Right lobe of liver (tissue), 6 donors: ENCODE measurements around the gene ZNF804A. TPM values are rescaled to one million over a fixed set of nuclear protein-coding genes. Genes with fewer than 3 reads are reported as not detected.

Experiments
- ATAC-seq, 4 donors: fragments of 200-7000 bp; cut with Tn5 transposase; one replicate each; pipeline ENCODE4 v1.9.1; 2020; ENCODE audit warnings: mild to moderate bottlenecking in 4 of 4, moderate library complexity in 4 of 4
- DNase-seq, 3 donors: peaks; one replicate each; pipeline ENCODE4 v3.0.0-alpha.2; 2020
- H3K27ac ChIP-seq, 3 donors: fragments of 200-600 bp; one replicate each; pipeline ENCODE4 v1.8.0; 2022
- H3K27me3 ChIP-seq, 2 donors: fragments of 200-600 bp; one replicate each; pipeline ENCODE4 v1.8.0; 2022
- H3K36me3 ChIP-seq, 4 donors: fragments of 200-600 bp; sonication (generic) in 1 of 4; one replicate each; pipeline versions ENCODE4 v1.5.1 to v1.8.0; 2017 to 2022; ENCODE audit warnings: control low read depth in 1 of 4
- H3K4me1 ChIP-seq, 4 donors: fragments of 200-600 bp; sonication (generic) in 1 of 4; one replicate each; pipeline versions ENCODE4 v1.5.1 to v1.8.0; 2017 to 2022; ENCODE audit warnings: control low read depth in 1 of 4
- H3K4me3 ChIP-seq, 3 donors: fragments of 200-600 bp; one replicate each; pipeline ENCODE4 v1.8.0; 2022
- H3K9me3 ChIP-seq, 4 donors: fragments of 200-600 bp; sonication (generic) in 1 of 4; one replicate each; pipeline versions ENCODE4 v1.5.1 to v1.8.0; 2017 to 2022; ENCODE audit warnings: control low read depth in 1 of 4
- POLR2A ChIP-seq: fragments of 450-650 bp; IDR thresholded peaks from one replicate; pipeline ENCODE4 v1.6.1; 2017; ENCODE audit warnings: antibody characterized with exemption, mild to moderate bottlenecking
- WGBS: methylation state at CpG from one replicate; pipeline ENCODE4 v1.1.6; 2018; ENCODE audit warnings: low coverage, low lambda C conversion rate; ENCODE audit not compliant: insufficient coverage; ENCODE audit errors: missing lambda C conversion rate; 5-methylcytosine and 5-hydroxymethylcytosine counted together
- intact Hi-C, 2 donors: fragments of 100-400 bp; cut with DNase I; formaldehyde crosslinking; loops; one replicate each; pipeline versions ENCODE4 v1.11.2 to v1.14.1; 2022
- total RNA-seq, 6 experiments: library from RNA; depleted of rRNA in 2 of 6; stranded (reverse); fragments of >200 nt in 2 of 6; fragmentation: NEBNext Ultra II Directional in 3 of 6; extraction: Animal tissue kit (Norgen Biotek cat#: 25700) in 3 of 6; gene quantifications; one replicate each; pipeline versions ENCODE4 v1.1.0 to v1.2.4, GENCODE V29; 2016 to 2023
- TF ChIP-seq, protein P1 (sequence below), 4 donors: fragments of 200-600 bp in 3 of 4; fragments of 450-650 bp in 1 of 4; IDR thresholded peaks; one replicate each; pipeline versions ENCODE4 v1.5.1 to v1.8.0; 2016 to 2022; ENCODE audit warnings: antibody characterized with exemption in 4 of 4, mild to moderate bottlenecking in 2 of 4
- donor health status: DM: no; HTN: yes; CAD: no.
- donor health status: DM: no; HTN: no; CAD: no.
- donor health status: DM: no; HTN: no; CAD: no.
- donor health status: DM: no; HTN: yes; CAD: no.
- donor health status: DM: no; HTN: yes; CAD: no.

Gene ZNF804A
- total RNA-seq, 6 experiments from 2014 or later, result 0.06 to 0.30 (median 0.20) TPM; not detected in 3

- no peaks in the 10 kb centered on the region for H3K4me1 ChIP-seq
- intact Hi-C loops, result no loop called here
- DNase-seq (no peak), ATAC-seq (no peak)
- no peaks in the 10 kb centered on the region for H3K36me3 ChIP-seq
- TF ChIP-seq, protein P1, sequence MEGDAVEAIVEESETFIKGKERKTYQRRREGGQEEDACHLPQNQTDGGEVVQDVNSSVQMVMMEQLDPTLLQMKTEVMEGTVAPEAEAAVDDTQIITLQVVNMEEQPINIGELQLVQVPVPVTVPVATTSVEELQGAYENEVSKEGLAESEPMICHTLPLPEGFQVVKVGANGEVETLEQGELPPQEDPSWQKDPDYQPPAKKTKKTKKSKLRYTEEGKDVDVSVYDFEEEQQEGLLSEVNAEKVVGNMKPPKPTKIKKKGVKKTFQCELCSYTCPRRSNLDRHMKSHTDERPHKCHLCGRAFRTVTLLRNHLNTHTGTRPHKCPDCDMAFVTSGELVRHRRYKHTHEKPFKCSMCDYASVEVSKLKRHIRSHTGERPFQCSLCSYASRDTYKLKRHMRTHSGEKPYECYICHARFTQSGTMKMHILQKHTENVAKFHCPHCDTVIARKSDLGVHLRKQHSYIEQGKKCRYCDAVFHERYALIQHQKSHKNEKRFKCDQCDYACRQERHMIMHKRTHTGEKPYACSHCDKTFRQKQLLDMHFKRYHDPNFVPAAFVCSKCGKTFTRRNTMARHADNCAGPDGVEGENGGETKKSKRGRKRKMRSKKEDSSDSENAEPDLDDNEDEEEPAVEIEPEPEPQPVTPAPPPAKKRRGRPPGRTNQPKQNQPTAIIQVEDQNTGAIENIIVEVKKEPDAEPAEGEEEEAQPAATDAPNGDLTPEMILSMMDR (IDR thresholded peaks at IDR 0.05), result no peak
- no peak for TF ChIP-seq POLR2A
- H3K27ac ChIP-seq, result no peak overlapping the region
- H3K27me3 ChIP-seq, result no peaks in the 10 kb centered on the region
- no peak overlapping the region for H3K4me3 ChIP-seq
- 37% methylated on average over 3 of the region's 3 CpGs for WGBS
- H3K9me3 ChIP-seq, result no peaks in the 10 kb centered on the region
Measured at GRCh38 chr2:184683911-184684310, 85.6 kb downstream of the ZNF804A start.

GRCh38 chr2:184685999-184686841 lies 87.9 kb downstream of the ZNF804A start:
- DNase-seq, result peak in 1 of 3 donors; percentile 29

GRCh38 chr2:184689638-184690037 lies 91.3 kb downstream of the ZNF804A start:
- Histone ChIP-seq H3K4me3 (no peak overlapping the region), H3K4me1 (no peaks in the 10 kb centered on the region), H3K27me3 (no peaks in the 10 kb centered on the region), H3K27ac (no peak overlapping the region), H3K9me3 (no peaks in the 10 kb centered on the region), H3K36me3 (no peaks in the 10 kb centered on the region)
- no peak for DNase-seq
- no peak for TF ChIP-seq POLR2A
- TF ChIP-seq, protein P1 (IDR thresholded peaks at IDR 0.05), result no peak
- ATAC-seq, result no peak
- 59% methylated on average over 1 of the region's 1 CpG for WGBS
- intact Hi-C loops, result no loop called here

More at GRCh38 chr2:184685999-184686841, 87.9 kb downstream of the ZNF804A start:
- Histone ChIP-seq H3K4me1 (no peaks in the 10 kb centered on the region), H3K27ac (no peak overlapping the region), H3K9me3 (no peaks in the 10 kb centered on the region), H3K27me3 (no peaks in the 10 kb centered on the region), H3K4me3 (no peak overlapping the region), H3K36me3 (no peaks in the 10 kb centered on the region)
- no peak for TF ChIP-seq POLR2A
- TF ChIP-seq, protein P1 (IDR thresholded peaks at IDR 0.05), result no peak
- 67% methylated on average over 3 of the region's 6 CpGs for WGBS
- ATAC-seq, result peak in 2 of 4 donors; percentile 17 to 46
- intact Hi-C loops, result no loop called here

DNA sequence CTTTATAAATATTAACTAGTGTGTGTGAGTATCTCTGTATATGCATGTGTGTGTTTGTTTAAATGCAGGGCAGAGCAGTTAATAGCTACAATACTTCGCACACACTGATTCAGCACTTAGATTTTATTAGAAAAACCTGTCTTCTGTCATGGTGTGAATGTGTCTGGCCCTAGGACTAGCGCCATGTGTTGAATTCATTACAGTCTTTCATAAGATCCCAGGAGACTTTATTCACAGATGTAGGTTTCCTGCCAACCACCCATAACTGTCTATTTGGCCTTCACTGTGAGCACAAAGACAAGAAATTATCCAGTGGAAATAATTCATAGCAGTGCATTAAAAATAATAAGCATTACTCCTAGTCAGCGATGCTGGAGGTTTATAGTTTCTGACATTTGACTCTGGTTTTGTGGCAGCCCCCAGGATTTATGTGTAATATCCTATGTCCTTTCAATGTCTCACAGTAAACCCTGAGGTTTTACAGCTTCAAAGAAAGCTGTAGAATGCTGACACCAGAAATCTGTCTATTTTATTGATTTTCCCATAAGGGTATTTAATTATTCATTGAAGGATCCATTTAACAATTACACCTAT lies 93.9 kb downstream of the ZNF804A start:
- DNase-seq (no peak), ATAC-seq (no peak)
- H3K27ac ChIP-seq, result no peak overlapping the region
- TF ChIP-seq, protein P1 (IDR thresholded peaks at IDR 0.05), result no peak
- TF ChIP-seq POLR2A, result no peak
- H3K4me1 ChIP-seq, result no peaks in the 10 kb centered on the region
- no peaks in the 10 kb centered on the region for H3K36me3 ChIP-seq
- no peaks in the 10 kb centered on the region for H3K27me3 ChIP-seq
- intact Hi-C loops, result no loop called here
- H3K9me3 ChIP-seq, result no peaks in the 10 kb centered on the region
- no peak overlapping the region for H3K4me3 ChIP-seq
- WGBS, result 77% methylated on average over 3 of the region's 3 CpGs
